Retinal pigment epithelial cell (primary cell): ENCODE measurements around the gene ARMC9.

ENCODE experiments used
- DNase-seq: peaks from one replicate; pipeline ENCODE4 v3.0.0-alpha.2; 2010; ENCODE audit warnings: low read depth
- H3K4me3 ChIP-seq: 2 replicates; pipeline ENCODE4 v1.5.1; 2011; ENCODE audit warnings: mild to moderate bottlenecking, low read length, control low read depth, moderate library complexity
- TF ChIP-seq, protein P1 (sequence below): conservative IDR thresholded peaks from 2 replicates; pipeline ENCODE4 v1.5.1; 2011; ENCODE audit warnings: low read depth, low read length, control low read depth, inconsistent platforms

Gene ARMC9

DNA sequence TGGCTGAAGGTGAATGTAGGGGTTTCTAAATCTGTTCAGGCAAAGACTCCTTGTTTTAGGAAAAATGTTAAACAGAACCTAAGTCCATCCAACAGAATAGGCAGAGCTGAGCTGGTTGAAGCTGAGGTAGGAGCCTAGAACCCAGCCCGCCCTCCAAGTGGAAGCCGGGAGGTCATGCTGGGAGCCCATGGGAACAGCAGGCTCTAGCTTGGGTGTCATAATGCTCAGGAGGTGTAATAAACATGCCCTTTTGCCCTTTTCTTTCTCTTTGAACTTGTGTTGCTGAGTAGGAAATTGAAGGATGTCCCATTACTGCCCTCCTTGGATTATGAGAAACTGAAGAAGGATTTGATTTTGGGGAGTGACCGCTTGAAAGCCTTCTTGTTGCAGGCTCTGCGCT, 60.3 kb downstream of the ARMC9 start:
- TF ChIP-seq, protein P1, sequence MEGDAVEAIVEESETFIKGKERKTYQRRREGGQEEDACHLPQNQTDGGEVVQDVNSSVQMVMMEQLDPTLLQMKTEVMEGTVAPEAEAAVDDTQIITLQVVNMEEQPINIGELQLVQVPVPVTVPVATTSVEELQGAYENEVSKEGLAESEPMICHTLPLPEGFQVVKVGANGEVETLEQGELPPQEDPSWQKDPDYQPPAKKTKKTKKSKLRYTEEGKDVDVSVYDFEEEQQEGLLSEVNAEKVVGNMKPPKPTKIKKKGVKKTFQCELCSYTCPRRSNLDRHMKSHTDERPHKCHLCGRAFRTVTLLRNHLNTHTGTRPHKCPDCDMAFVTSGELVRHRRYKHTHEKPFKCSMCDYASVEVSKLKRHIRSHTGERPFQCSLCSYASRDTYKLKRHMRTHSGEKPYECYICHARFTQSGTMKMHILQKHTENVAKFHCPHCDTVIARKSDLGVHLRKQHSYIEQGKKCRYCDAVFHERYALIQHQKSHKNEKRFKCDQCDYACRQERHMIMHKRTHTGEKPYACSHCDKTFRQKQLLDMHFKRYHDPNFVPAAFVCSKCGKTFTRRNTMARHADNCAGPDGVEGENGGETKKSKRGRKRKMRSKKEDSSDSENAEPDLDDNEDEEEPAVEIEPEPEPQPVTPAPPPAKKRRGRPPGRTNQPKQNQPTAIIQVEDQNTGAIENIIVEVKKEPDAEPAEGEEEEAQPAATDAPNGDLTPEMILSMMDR, result no peak
- no peak overlapping the region for H3K4me3 ChIP-seq
- no peak for DNase-seq

- TF ChIP-seq, protein P1, result no peak
- no peak for DNase-seq
- H3K4me3 ChIP-seq, result no peak overlapping the region
Observed at GRCh38 chr2:231259104-231259503, 60.7 kb downstream of the ARMC9 start.

DNA sequence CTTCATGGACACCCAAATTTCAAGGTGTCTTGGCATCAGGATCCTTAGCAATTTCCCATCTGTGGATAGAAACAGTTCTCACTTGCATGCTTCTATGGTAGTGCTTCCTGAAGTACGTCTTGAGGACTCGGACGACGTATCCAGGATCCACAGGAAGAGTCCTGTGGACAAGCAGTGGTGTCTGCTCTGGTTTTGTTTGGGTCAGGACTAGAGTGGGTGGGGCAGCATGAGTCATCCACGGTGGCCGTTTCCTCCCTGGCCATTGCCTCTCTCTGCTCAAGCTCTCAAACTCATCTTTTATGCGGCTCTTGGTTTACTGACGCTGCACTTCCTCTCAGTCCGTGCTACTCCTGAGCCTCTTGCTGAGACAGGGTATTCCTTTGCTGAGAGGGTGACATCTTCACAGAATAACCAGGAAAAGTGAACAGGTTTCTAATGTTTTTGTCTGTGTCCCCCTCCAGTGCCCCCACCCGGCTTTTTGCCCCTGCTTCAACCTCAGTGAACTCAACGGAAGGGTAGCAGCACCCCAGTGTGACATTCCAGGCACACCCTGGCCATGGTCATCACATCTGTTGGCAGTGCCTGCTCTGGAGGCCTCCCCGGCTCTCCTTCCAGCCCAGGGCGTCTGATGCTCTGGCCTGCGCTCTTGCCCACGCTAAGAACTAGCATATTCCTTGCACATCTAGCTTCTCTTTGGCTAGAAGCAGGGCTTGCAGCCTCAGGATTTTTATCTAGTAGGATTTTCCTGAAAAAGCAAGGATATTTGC, 62.2 kb downstream of the ARMC9 start:
- TF ChIP-seq, protein P1, result no peak
- no peak overlapping the region for H3K4me3 ChIP-seq
- DNase-seq, result no peak

- H3K4me3 ChIP-seq, result no peak overlapping the region
- TF ChIP-seq, protein P1, result no peak
- no peak for DNase-seq
Observed at GRCh38 chr2:231263118-231263831, 64.8 kb downstream of the ARMC9 start.

DNA sequence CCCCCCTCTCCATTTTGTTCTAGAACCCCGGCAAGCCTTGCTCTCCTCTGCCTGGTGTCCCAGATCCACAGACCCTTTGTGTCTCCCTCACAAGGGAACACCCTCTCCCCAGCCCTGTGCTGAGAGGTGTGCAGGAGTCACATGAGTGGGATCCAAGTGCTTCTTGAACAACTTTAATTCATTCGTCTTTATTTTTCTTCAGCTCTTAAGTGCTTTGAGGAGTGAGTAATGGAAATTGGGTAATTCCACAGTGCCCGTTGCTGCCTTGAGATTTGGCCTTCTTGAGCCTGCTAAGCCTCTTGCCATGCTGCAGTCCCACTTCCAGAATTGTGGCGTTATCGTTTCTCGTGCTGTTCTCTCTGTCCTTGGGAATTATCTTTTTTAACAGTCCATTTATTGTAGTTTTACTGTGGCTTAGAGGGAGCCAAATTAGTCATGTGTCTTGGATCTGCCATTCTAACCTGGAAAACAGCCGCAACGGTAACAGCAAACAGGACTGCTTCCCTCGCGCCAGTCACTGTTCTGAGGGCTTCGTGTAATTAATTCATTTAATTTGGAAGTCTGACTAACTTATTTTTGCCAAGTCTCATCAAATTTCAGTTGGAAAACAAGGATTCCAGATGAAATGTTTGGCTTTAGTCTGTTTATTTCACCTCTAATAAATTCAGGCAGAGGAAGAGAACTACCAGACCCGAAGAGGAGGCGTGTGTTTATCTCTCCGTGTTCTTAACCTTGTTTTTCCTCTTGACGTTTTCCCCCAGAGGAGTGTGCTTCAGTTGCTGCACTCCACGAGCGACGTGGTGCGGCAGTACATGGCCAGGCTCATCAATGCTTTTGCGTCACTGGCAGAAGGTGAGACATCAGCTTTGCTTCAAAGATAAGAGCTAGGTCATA, 72.0 kb downstream of the ARMC9 start:
- DNase-seq, result peak; percentile 39
- TF ChIP-seq, protein P1, result no peak
- H3K4me3 ChIP-seq, result no peak overlapping the region

DNA sequence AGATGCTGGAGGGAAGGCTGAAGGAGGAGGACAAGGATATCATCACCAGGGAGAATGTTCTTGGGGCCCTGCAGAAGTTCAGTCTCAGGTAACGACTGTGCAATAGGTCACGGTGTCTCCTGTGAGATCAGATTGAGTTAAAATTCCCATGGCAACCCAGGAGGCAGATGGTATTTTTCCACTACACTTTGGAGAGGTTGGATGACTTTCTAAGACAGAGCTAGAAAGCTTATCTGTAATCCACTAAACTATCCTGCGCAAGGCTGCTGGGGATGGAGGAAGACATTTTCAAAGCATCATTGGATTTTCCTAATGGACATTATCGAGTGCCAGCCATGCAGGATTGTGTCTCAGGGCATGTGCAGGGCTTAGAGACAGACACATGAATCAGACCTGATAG, 74.6 kb downstream of the ARMC9 start:
- TF ChIP-seq, protein P1, result no peak
- no peak overlapping the region for H3K4me3 ChIP-seq
- DNase-seq, result no peak
